Fibroblast of skin of abdomen (primary cell): ENCODE measurements around the gene POLG.

Experiments
- DNase-seq: peaks from one replicate; pipeline ENCODE4 v3.0.0-alpha.2; 2013

The POLG gene

DNA sequence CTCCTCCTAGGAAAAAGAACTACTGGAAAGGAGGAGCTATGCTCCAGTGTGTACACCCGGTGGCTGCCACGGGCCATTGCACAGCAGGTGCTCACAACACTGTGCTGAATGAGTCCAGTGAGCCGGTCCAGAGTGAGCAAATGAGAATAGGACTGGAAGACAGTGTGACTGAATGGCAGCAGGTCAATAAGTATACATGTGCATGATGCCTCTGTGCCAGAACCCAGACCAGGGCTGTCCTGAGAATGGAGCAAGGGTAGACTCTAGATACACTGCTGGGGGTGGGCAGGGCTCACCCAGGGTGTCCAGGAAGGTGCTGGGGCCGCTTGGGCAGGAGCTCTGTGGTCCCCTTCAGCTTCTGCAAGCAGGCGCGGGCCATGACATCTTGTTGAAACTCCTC lies 8.3 kb downstream of the POLG start:
- DNase-seq = no peak

DNA sequence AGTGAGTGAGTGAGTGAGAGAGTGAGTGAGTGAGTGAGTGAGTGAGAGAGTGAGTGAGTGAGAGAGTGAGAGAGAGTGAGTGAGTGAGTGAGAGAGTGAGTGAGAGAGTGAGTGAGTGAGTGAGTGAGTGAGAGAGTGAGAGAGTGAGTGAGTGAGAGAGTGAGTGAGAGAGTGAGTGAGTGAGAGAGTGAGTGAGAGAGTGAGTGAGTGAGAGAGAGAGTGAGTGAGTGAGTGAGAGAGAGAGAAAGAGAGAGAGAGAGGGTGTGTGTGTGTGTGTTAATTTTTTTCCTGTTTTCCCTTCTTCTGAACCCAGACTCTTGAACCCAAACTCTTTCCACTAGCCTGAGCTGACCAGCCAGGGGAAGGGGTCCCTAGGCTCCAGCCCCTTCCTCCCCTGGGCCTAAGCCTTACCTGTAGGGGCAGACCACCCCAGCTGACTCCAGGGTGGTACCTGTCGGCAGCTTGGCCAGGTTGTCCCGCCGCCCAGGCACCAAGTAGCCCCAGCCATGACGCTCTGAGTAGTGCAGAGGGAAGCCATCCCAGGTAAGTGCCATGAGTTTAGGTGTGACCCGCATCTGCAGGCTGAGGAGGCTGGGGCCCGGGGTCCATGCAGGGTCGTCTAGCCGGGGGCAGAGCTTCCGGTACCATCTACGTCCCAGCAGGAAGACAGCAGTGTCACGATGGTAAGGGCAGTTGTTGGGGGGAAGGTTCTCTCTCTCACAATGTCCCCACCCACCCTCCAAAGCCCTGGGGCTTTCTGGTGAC lies 9.4 kb downstream of the POLG start:
- no peak for DNase-seq

DNA sequence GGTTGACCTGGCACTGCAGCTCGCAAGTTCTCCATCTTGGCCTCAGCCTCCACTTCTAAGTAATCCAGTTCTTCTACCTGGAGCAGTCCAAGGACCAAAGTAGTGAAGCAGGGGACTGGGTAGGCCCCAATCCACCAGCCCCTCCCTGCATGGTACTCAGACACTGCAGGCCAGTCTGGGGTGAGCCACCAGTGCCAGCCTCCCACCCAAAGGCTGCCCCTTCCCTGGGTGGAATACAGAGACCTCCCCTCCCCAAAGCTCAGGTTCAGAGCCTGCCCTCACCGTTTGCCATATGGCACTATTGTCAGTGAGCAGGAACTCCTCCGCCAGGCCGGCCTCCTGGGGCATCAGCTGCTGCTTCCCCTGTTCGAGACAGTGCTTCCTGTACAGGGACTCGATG lies 10.8 kb downstream of the POLG start:
- DNase-seq = no peak

DNA sequence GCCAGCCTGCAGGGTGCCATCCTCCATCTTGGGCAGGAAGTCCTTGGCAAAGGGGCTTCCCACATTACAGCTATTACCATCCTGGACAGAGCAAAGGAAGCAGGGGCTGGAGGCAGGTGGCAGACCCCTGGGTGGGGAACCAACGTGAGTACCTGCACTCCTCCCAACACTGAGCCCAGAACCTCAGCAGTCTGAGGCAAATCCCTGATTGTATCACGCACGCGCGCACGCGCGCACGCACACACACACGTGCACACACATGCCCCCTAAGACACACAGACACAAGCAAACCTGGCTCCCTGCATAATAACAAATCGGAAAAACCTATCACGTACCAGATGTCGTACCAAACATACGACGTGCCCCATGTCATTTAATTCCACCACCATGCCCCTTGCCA lies 11.8 kb downstream of the POLG start:
- DNase-seq = no peak

- DNase-seq = no peak
Measured at GRCh38 chr15:89321521-89322410, 12.9 kb downstream of the POLG start.

- no peak for DNase-seq
Measured at GRCh38 chr15:89320200-89320599, 14.4 kb downstream of the POLG start.

GRCh38 chr15:89319678-89320077 lies 14.9 kb downstream of the POLG start:
- no peak for DNase-seq

- no peak for DNase-seq
Measured at GRCh38 chr15:89317186-89317720, 17.4 kb downstream of the POLG start.

- no peak for DNase-seq
Measured at GRCh38 chr15:89316504-89316903, 18.1 kb downstream of the POLG start.

DNA sequence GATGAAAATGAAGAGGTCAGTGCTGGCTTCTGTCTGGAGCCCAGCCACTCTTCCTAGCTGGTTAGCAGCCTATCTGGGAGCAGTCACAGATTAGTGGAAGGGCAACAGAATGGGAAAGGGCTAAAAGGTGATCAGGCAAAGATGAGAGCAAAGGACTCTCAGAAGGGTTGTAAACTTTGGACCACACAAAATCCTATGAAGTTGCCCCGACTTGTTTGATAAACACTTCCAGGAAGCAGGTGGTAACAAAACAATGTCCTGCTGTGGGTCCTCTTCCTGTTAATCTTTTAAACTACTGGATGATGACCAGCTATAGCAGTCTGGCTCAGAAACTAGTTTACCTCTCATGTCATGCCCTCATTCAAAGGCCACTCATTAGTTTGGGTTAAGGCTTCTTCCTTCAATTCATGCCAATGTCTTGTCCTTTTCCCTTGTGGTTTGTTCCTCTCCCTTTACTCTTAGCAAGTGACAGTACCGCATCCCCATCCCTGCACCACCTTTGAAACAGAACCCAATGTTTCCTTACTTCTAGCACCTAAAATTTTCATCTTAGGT lies 19.2 kb downstream of the POLG start:
- DNase-seq = no peak

- DNase-seq = no peak
Measured at GRCh38 chr15:89309993-89310392, 24.6 kb downstream of the POLG start.

GRCh38 chr15:89308236-89308635 lies 26.4 kb downstream of the POLG start:
- no peak for DNase-seq

- peak; percentile 47 for DNase-seq
Measured at GRCh38 chr15:89307791-89308190, 26.8 kb downstream of the POLG start.

DNA sequence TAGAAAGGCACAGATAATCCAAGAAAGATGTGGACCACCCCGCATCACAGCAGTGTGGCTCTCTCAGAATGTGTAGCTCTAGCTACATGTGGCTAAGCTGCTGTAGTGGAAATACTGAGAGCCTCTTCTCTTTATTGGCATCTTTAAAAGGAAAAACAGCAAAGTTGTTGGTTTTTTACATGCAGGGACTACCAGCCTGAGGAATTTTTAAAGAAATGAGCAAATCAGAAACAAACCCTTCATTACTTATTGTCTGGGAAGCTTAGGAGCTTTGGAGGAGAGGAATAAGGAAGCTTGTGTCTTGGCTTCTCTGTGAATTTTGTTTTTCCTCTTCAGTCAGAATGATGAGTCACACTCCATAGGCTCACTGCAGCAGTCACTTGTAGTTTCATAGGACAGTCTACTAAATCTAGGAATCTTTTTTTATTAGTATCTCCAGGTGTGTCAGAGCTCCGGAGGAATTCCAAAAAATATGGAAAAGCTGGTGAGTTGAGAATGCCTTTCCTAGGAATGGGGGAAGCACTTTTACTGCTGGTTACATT lies 27.5 kb downstream of the POLG start:
- peak; percentile 16 for DNase-seq

DNA sequence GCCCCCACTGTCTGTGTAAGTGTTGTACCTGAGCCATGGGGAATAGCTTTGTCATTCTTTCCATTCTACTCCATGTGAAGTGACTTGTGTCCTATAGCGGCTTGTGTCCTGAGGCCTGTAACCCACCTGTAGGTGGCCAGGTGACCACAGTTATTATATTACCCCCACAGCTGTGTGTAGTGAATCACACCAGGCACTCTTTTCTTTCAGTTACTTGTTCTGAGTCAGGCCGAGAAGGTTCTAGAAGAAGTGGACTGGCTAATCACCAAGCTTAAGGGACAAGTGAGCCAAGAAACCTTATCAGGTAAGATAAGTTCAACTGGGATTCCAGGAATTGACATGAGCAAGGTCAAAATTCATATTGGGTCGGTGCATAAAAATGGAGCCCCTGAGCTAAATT lies 29.2 kb downstream of the POLG start:
- DNase-seq = no peak

- DNase-seq = no peak
Measured at GRCh38 chr15:89303986-89304385, 30.6 kb downstream of the POLG start.

DNA sequence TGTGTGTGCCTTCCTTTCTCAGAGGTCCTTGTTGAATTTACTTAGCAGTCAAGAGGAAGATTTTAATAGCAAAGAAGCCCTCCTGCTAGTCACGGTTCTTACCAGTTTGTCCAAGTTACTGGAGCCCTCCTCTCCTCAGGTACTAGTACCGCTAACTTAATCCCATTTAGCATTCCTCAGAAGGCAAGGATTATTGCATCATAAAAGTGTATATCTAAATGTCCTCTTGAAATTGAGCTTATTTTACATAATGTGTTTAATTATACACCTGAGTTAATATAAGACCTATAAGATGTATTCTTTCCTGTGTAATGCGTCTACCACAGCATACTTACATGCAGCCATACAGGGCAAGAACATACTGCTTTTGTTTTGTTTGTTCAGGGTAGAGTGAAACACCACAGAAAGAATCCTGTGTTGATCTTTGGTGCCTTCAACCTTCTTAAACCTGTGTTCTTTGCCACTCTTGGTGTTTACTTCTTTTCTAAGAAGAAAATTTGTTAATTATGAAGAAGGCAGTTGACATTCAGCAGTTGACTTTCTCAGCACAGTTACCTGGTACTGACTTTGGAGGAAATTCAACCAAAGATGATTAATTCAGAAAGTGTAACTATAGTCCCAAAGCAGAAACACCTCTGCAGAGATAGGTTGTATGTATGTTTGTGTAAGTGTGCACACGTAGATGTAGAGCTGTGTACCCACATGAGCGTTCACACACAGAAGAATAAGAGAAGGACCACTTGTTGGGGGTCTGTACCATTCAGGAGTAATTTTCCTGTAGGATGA lies 33.1 kb downstream of the POLG start:
- no peak for DNase-seq

- no peak for DNase-seq
Measured at GRCh38 chr15:89299896-89300295, 34.7 kb downstream of the POLG start.

DNA sequence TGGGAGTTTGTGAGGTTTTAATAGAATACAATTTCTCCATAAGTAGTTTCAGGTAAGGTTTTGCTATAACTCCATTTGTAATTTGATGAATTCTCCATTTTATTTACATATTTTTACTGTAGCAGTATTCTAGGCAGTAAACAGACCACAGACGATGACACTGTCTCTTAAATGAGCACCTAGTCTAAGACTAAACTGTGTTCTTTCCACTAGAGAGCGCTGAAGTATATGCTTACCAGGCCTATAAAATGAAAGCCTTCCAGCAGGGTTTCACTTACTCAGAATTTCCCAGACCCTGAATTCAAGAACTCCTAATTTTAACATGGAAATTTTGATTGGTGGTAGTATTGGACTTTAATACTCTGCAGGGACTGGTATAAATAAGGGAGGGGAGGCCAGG lies 41.6 kb downstream of the POLG start:
- no peak for DNase-seq

- no peak for DNase-seq
Measured at GRCh38 chr15:89291934-89292438, 42.6 kb downstream of the POLG start.

GRCh38 chr15:89283201-89283600 lies 51.4 kb downstream of the POLG start:
- no peak for DNase-seq

DNA sequence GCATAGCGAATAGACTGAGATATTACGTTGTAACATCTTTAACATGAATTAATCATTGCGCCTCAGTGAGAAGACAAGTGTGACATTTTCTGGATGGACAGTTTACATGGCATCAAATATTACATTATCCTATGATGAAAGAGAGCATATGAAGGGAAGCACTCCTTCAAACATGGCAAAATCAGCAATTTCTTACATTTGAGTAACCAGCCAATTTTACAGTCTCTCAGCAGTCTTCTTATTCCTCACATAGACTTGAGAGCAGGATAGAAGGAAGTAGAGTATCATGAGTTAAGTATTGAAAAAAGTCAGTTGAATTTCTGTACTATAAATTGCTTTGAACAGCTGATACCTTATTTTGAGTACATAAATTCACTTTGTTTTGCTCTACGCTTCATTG lies 52.0 kb downstream of the POLG start:
- DNase-seq = no peak
